ENCODE results near the gene NPR3.
"Not testable (repeated sequence)": the region's sequence is repeated elsewhere in the genome, so short reads cannot be mapped to it uniquely, and the experiment has no call there.

The NPR3 gene

DNA sequence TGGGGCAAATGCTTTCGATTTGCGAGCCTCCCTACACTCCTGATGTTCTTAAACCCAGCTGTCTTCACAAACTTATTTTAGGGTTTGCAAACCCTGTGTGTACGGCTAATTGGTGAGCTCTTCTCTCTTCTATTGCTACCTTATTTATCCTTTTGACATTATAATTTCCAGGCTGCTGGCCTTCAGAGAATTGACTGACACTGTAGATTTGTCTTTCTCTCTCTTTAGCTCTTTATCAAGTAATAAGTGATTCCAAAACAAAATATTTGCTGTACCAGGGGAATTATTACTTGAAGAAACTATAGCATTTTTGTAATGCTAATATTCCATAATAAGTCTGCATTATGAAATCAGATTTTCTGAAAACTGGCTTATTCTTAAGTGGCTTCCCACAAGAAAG is 92.5 kb downstream of the NPR3 start:
- peak overlapping the region; percentile 40 for H3K4me3 ChIP-seq (ENCODE audit: low read length)
- TF ChIP-seq, protein P1, sequence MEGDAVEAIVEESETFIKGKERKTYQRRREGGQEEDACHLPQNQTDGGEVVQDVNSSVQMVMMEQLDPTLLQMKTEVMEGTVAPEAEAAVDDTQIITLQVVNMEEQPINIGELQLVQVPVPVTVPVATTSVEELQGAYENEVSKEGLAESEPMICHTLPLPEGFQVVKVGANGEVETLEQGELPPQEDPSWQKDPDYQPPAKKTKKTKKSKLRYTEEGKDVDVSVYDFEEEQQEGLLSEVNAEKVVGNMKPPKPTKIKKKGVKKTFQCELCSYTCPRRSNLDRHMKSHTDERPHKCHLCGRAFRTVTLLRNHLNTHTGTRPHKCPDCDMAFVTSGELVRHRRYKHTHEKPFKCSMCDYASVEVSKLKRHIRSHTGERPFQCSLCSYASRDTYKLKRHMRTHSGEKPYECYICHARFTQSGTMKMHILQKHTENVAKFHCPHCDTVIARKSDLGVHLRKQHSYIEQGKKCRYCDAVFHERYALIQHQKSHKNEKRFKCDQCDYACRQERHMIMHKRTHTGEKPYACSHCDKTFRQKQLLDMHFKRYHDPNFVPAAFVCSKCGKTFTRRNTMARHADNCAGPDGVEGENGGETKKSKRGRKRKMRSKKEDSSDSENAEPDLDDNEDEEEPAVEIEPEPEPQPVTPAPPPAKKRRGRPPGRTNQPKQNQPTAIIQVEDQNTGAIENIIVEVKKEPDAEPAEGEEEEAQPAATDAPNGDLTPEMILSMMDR (conservative IDR thresholded peaks at IDR 0.05; ENCODE audit: low read length), result no peak
- no peak for DNase-seq (ENCODE audit: low read depth)

- DNase-seq (ENCODE audit: low read depth); H3K4me3 ChIP-seq (ENCODE audit: low read length): not testable (repeated sequence)
Measured at GRCh38 chr5:32805462-32805861, 94.3 kb downstream of the NPR3 start.

DNA sequence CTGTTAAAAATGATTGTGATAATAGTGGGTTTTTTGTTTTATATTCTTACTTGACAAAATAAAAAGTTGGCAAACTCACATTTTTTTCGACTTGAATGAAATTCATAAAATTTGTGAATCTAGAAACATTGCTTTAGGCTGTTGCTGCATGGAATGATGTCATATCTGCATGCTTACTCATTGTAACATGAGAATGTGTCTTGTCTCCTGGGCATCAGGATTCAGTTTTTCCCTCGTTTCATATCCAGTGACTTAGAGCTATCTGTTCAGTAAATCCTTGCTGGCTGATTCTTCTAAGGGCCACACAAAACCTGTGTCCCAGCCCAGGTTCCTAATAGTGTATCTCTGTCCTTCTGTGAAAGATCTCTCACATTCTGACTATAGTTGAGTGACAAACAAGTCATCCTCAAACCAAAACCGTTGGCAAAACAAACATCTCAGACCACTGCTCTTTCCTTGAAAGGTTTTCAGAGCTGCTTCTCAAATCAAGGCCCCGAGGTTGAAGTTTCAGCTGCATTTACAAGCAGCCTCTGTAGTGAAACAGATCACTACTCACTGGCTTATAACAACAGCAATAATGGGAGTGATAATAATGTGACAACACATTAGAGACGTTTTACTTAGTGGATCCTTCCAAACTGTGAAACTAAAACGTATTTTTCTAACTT is 95.0 kb downstream of the NPR3 start:
- H3K4me3 ChIP-seq (ENCODE audit: low read length), result no peak overlapping the region
- TF ChIP-seq, protein P1 (conservative IDR thresholded peaks at IDR 0.05; ENCODE audit: low read length), result no peak
- DNase-seq (ENCODE audit: low read depth), result peak; percentile 85

GRCh38 chr5:32808783-32809182 is 97.7 kb downstream of the NPR3 start:
- TF ChIP-seq, protein P1 (conservative IDR thresholded peaks at IDR 0.05; ENCODE audit: low read length), result no peak
- H3K4me3 ChIP-seq (ENCODE audit: low read length), result no peak overlapping the region
- no peak for DNase-seq (ENCODE audit: low read depth)

- no peak overlapping the region for H3K4me3 ChIP-seq (ENCODE audit: low read length)
- TF ChIP-seq, protein P1 (conservative IDR thresholded peaks at IDR 0.05; ENCODE audit: low read length), result no peak
- peak; percentile 99 for DNase-seq (ENCODE audit: low read depth)
Measured at GRCh38 chr5:32810804-32811203, 99.7 kb downstream of the NPR3 start.

DNA sequence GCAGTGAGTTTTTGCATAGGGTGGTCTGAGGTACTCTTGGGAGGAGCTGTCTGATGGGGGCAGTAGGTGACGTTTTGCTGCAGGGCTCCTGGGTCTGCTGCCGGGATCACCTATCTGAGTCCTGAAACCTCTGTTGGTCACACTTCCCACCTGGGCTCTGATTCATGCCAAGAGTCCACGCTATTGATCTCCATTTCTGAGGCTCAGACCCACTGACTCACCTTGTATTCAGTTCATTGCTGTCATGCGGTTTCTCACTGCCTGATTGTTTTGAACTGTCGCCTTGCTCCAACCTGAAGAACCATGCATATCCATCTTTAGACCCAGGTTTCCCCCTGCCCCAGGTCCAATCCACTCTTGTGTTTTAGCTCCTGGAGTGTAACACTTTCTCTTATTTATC is 101.3 kb downstream of the NPR3 start:
- TF ChIP-seq, protein P1 (conservative IDR thresholded peaks at IDR 0.05; ENCODE audit: low read length), result no peak
- no peak for DNase-seq (ENCODE audit: low read depth)
- H3K4me3 ChIP-seq (ENCODE audit: low read length), result no peak overlapping the region

GRCh38 chr5:32814141-32814540 is 103.0 kb downstream of the NPR3 start:
- TF ChIP-seq, protein P1 (conservative IDR thresholded peaks at IDR 0.05; ENCODE audit: low read length), result no peak
- DNase-seq (ENCODE audit: low read depth), result no peak
- no peak overlapping the region for H3K4me3 ChIP-seq (ENCODE audit: low read length)

Data from AG10803 (cell line).